H1 (cell line): ENCODE data around the gene KIF13A. TPM values are rescaled to one million over a fixed set of nuclear protein-coding genes. Genes with fewer than 3 reads are reported as not detected.

Experiments
- CTCF ChIA-PET: fragments of 300-600 bp; sonication (Branson Sonifier 250); formaldehyde crosslinking; loops from one replicate; lab custom pipeline; 2021; ENCODE audit not compliant: partially characterized antibody; lab: Charles Lee
- POLR2A ChIA-PET: fragments of 300-600 bp; sonication (Branson Sonifier 250); formaldehyde crosslinking; loops from one replicate; lab custom pipeline; 2021; ENCODE audit warnings: inconsistent platforms; ENCODE audit not compliant: partially characterized antibody; lab: Charles Lee
- DNase-seq, 2 experiments: peaks; one replicate each; pipeline versions ENCODE4 v3.0.0 to v3.0.0-alpha.2; 2010 to 2022; ENCODE audit warnings: low spot score in 2 of 2, low read depth in 1 of 2, mixed read lengths in 1 of 2
- FAIRE-seq: peaks from 2 replicates; lab custom pipeline; 2011; peaks lifted over from hg19 to GRCh38; lab: Jason Lieb, UNC
- H2AFZ ChIP-seq: 2 replicates; pipeline ENCODE4 v1.8.1; 2012; ENCODE audit warnings: low read length, inconsistent platforms
- H2AK5ac ChIP-seq: 2 replicates; pipeline ENCODE4 v1.6.1; 2013; ENCODE audit warnings: low read depth, low read length
- H2BK120ac ChIP-seq: replicated peaks from 2 replicates; pipeline ENCODE3; 2013; ENCODE audit warnings: low read depth, low read length, inconsistent platforms
- H2BK12ac ChIP-seq: 2 replicates; pipeline ENCODE4 v1.6.1; 2013; ENCODE audit warnings: low read depth, low read length
- H2BK15ac ChIP-seq: 2 replicates; pipeline ENCODE4 v1.6.1; 2013; ENCODE audit warnings: low read length
- H2BK20ac ChIP-seq: 2 replicates; pipeline ENCODE4 v1.6.1; 2013; ENCODE audit warnings: low read length
- H2BK5ac ChIP-seq: 2 replicates; pipeline ENCODE4 v1.6.1; 2013; ENCODE audit warnings: low read depth, low read length
- H3K14ac ChIP-seq: 2 replicates; pipeline ENCODE4 v1.6.1; 2013; ENCODE audit warnings: inconsistent platforms; ENCODE audit not compliant: insufficient read length
- H3K18ac ChIP-seq: 2 replicates; pipeline ENCODE4 v1.6.1; 2013; ENCODE audit warnings: low read length; ENCODE audit errors: extremely low read depth
- H3K23ac ChIP-seq: 2 replicates; pipeline ENCODE4 v1.6.1; 2013; ENCODE audit warnings: inconsistent platforms; ENCODE audit not compliant: insufficient read length
- H3K23me2 ChIP-seq: 2 replicates; pipeline ENCODE4 v1.6.1; 2013; ENCODE audit warnings: low read depth, low read length
- H3K27ac ChIP-seq: 2 replicates; pipeline ENCODE4 v1.6.1; 2011; ENCODE audit warnings: low read depth, low read length, inconsistent platforms
- H3K27me3 ChIP-seq, 4 experiments: replicated peaks in 1 of 4; 1 replicate in 1 of 4; 2 replicates in 3 of 4; pipeline versions ENCODE4 v1.6.1 to v1.8.1; 2011 to 2013; ENCODE audit warnings: low read length in 3 of 4, mild to moderate bottlenecking in 3 of 4, inconsistent platforms in 2 of 4, mixed read lengths in 2 of 4, moderate library complexity in 1 of 4; ENCODE audit not compliant: control insufficient read depth in 3 of 4, insufficient read depth in 3 of 4; ENCODE audit errors: extremely low read depth in 1 of 4
- H3K36me3 ChIP-seq, 4 experiments: 2 replicates each; pipeline versions ENCODE4 v1.6.1 to v1.8.1; 2011 to 2013; ENCODE audit warnings: mild to moderate bottlenecking in 4 of 4, low read length in 3 of 4, moderate library complexity in 2 of 4, control low read depth in 1 of 4, inconsistent platforms in 1 of 4; ENCODE audit not compliant: insufficient read depth in 4 of 4, control insufficient read depth in 2 of 4
- H3K4ac ChIP-seq: replicated peaks from 2 replicates; pipeline ENCODE3; 2013; ENCODE audit warnings: low read length, low read depth, mixed read lengths, inconsistent platforms; ENCODE audit not compliant: insufficient read length
- H3K4me1 ChIP-seq, 4 experiments: replicated peaks in 1 of 4; 1 replicate in 1 of 4; 2 replicates in 3 of 4; pipeline versions ENCODE4 v1.6.1 to v1.8.1; 2011 to 2013; ENCODE audit warnings: low read length in 3 of 4, inconsistent platforms in 2 of 4, mixed read lengths in 1 of 4; ENCODE audit not compliant: insufficient read depth in 4 of 4, control insufficient read depth in 3 of 4
- H3K4me2 ChIP-seq, 2 experiments: 2 replicates each; pipeline versions ENCODE4 v1.6.1 to v1.8.1; 2011 to 2013; ENCODE audit warnings: low read depth in 2 of 2, low read length in 2 of 2, control low read depth in 1 of 2, inconsistent platforms in 1 of 2, mild to moderate bottlenecking in 1 of 2; ENCODE audit not compliant: insufficient read depth in 1 of 2
- H3K4me3 ChIP-seq, 4 experiments: fragments of 200-600, 300-600 bp in 1 of 4; sonication (generic), shearing (Covaris generic), sonication (Bioruptor Twin) in 1 of 4; 2 replicates each; pipeline versions ENCODE4 v1.5.1 to v1.8.1; 2011 to 2016; ENCODE audit warnings: low read length in 4 of 4, low read depth in 3 of 4, control low read depth in 2 of 4, inconsistent platforms in 2 of 4, mild to moderate bottlenecking in 2 of 4, mixed read lengths in 1 of 4, moderate library complexity in 1 of 4; ENCODE audit not compliant: insufficient read depth in 2 of 4; ENCODE audit errors: extremely low read depth in 1 of 4
- H3K56ac ChIP-seq: replicated peaks from 2 replicates; pipeline ENCODE3; 2013; ENCODE audit warnings: low read depth, mild to moderate bottlenecking, mixed read lengths, low read length, inconsistent platforms; ENCODE audit not compliant: insufficient read length
- H3K79me1 ChIP-seq: 2 replicates; pipeline ENCODE4 v1.6.1; 2013; ENCODE audit warnings: low read depth, low read length, control low read depth
- H3K79me2 ChIP-seq, 2 experiments: 2 replicates each; pipeline versions ENCODE4 v1.6.1 to v1.8.1; 2012 to 2013; ENCODE audit warnings: low read length in 2 of 2, mild to moderate bottlenecking in 2 of 2, inconsistent platforms in 1 of 2; ENCODE audit not compliant: insufficient read depth in 2 of 2, control insufficient read depth in 1 of 2
- H3K9ac ChIP-seq, 4 experiments: replicated peaks in 1 of 4; 1 replicate in 1 of 4; 2 replicates in 3 of 4; pipeline versions ENCODE4 v1.6.1 to v1.8.1; 2011 to 2013; ENCODE audit warnings: low read depth in 3 of 4, low read length in 3 of 4, control low read depth in 2 of 4, mild to moderate bottlenecking in 2 of 4, moderate library complexity in 2 of 4, inconsistent platforms in 1 of 4; ENCODE audit errors: extremely low read depth in 1 of 4
- H3K9me3 ChIP-seq, 2 experiments: 2 replicates each; pipeline versions ENCODE4 v1.6.1 to v1.8.1; 2012 to 2013; ENCODE audit warnings: mild to moderate bottlenecking in 2 of 2, moderate library complexity in 2 of 2, control low read depth in 1 of 2, inconsistent platforms in 1 of 2, low read depth in 1 of 2, low read length in 1 of 2, mixed read lengths in 1 of 2; ENCODE audit not compliant: insufficient read depth in 2 of 2
- H4K20me1 ChIP-seq, 2 experiments: replicated peaks in 1 of 2; 2 replicates each; pipeline versions ENCODE3 to v1.8.1; 2011 to 2013; ENCODE audit warnings: inconsistent platforms in 2 of 2, low read length in 2 of 2, mild to moderate bottlenecking in 1 of 2; ENCODE audit not compliant: insufficient read depth in 2 of 2, control insufficient read depth in 1 of 2
- H4K5ac ChIP-seq: 2 replicates; pipeline ENCODE4 v1.6.1; 2013; ENCODE audit warnings: low read length, low read depth, mixed read lengths, inconsistent platforms; ENCODE audit not compliant: insufficient read length
- H4K8ac ChIP-seq: 2 replicates; pipeline ENCODE4 v1.8.0; 2013; ENCODE audit warnings: mild to moderate bottlenecking, moderate library complexity, low read length, inconsistent platforms; ENCODE audit not compliant: insufficient read depth; ENCODE audit errors: extremely low read depth
- H4K91ac ChIP-seq: replicated peaks from 2 replicates; pipeline ENCODE3; 2013; ENCODE audit warnings: low read length, mixed read lengths, inconsistent platforms; ENCODE audit not compliant: insufficient read length
- ATF2 ChIP-seq: IDR thresholded peaks from 2 replicates; pipeline ENCODE4 v1.6.1; 2012; ENCODE audit warnings: low read length, inconsistent platforms
- CREB1 ChIP-seq: IDR thresholded peaks from 2 replicates; pipeline ENCODE4 v1.6.1; 2012; ENCODE audit warnings: inconsistent platforms
- EZH2 ChIP-seq: fragments of 200-600 bp; sonication (generic); IDR thresholded peaks from 2 replicates; pipeline ENCODE4 v1.7.1; 2012; ENCODE audit warnings: low read depth, mild to moderate bottlenecking, moderate library complexity, low read length, inconsistent platforms; ENCODE audit not compliant: severe bottlenecking
- FOSL1 ChIP-seq: IDR thresholded peaks from 2 replicates; pipeline ENCODE4 v1.6.1; 2011; ENCODE audit warnings: mild to moderate bottlenecking, low read depth, low read length, moderate library complexity; ENCODE audit not compliant: insufficient read depth
- HDAC2 ChIP-seq, 2 experiments: fragments of 300-600 bp in 1 of 2; sonication (generic) in 1 of 2; IDR thresholded peaks; 2 replicates each; pipeline ENCODE4 v1.6.1; 2011 to 2012; ENCODE audit warnings: low read depth in 2 of 2, low read length in 2 of 2, mild to moderate bottlenecking in 2 of 2, moderate library complexity in 2 of 2, borderline replicate concordance in 1 of 2, inconsistent platforms in 1 of 2
- NANOG ChIP-seq: IDR thresholded peaks from 2 replicates; pipeline ENCODE4 v1.6.1; 2011; ENCODE audit warnings: low read length, low read depth, mild to moderate bottlenecking, inconsistent platforms; ENCODE audit not compliant: insufficient read depth, poor library complexity, severe bottlenecking
- POLR2A ChIP-seq, 2 experiments: IDR thresholded peaks; 1 replicate in 1 of 2; 2 replicates in 1 of 2; pipeline ENCODE4 v1.6.1; 2011; ENCODE audit warnings: low read depth in 2 of 2, low read length in 2 of 2, mild to moderate bottlenecking in 2 of 2; ENCODE audit errors: control extremely low read depth in 1 of 2
- POLR2AphosphoS5 ChIP-seq: IDR thresholded peaks from 2 replicates; pipeline ENCODE4 v1.6.1; 2011; ENCODE audit warnings: low read depth, low read length
- SAP30 ChIP-seq: fragments of 300-600 bp; sonication (generic); IDR thresholded peaks from 2 replicates; pipeline ENCODE4 v1.7.1; 2012; ENCODE audit warnings: low read length, moderate library complexity, mild to moderate bottlenecking, inconsistent platforms; ENCODE audit not compliant: insufficient read depth, insufficient replicate concordance
- TBP ChIP-seq: IDR thresholded peaks from 2 replicates; pipeline ENCODE4 v1.6.1; 2011; ENCODE audit warnings: low read depth, low read length, improper control_type of control experiment
- TCF12 ChIP-seq: IDR thresholded peaks from 2 replicates; pipeline ENCODE4 v1.6.1; 2011; ENCODE audit warnings: low read depth, mild to moderate bottlenecking, low read length
- ZNF274 ChIP-seq: IDR thresholded peaks from 2 replicates; pipeline ENCODE4 v1.7.0; 2012; ENCODE audit warnings: low read length, borderline replicate concordance; ENCODE audit errors: extremely low read depth
- WGBS, 2 experiments: shearing (Covaris generic) in 1 of 2; methylation state at CpG; one replicate each; pipeline versions ENCODE4 v1.1.6 to v1.1.7; 2013 to 2015; ENCODE audit warnings: low lambda C conversion rate in 2 of 2, mixed read lengths in 2 of 2, inconsistent platforms in 1 of 2, low coverage in 1 of 2, missing lambda C conversion rate in 1 of 2; ENCODE audit not compliant: insufficient replicate concordance in 2 of 2, insufficient coverage in 1 of 2, insufficient read length in 1 of 2; ENCODE audit errors: extremely low coverage in 1 of 2, missing lambda C conversion rate in 1 of 2; 5-methylcytosine and 5-hydroxymethylcytosine counted together
- polyA plus RNA-seq, 7 experiments: library from polyadenylated mRNA; depleted of rRNA in 3 of 7; stranded (reverse) in 5 of 7; unstranded in 2 of 7; fragments of >200 nt in 5 of 7; fragments of 200-250 nt in 2 of 7; gene quantifications; 1 replicate in 5 of 7; 2 replicates in 1 of 7; 4 replicates in 1 of 7; pipeline versions ENCODE4 v1.2.1 to v1.2.3, GENCODE V29; 2011 to 2013; ENCODE audit warnings: missing spikeins in 2 of 7, mixed read lengths in 2 of 7
- total RNA-seq: library from RNA; stranded (reverse); fragmentation: NEBNext Ultra II Directional; extraction: Animal tissue kit (Norgen Biotek cat#: 25700); gene quantifications from 2 replicates; pipeline ENCODE4 v1.2.1, GENCODE V29; 2021

The KIF13A gene
- total and polyA plus RNA-seq, 2 of the 8 experiments (the other 6 are each of a cell fraction or from before 2014, with no cell fraction given): 14.7 to 40.8 TPM

- DNase-seq (peak; percentile 69), FAIRE-seq (peak; percentile 60)
- Histone ChIP-seq H3K79me1 (no peaks in the 10 kb centered on the region), H3K36me3 (no peaks in the 10 kb centered on the region), H3K4me1 (no peaks in the 10 kb centered on the region), H2BK12ac (no peak overlapping the region), H2BK15ac (no peak overlapping the region), H3K23me2 (no peaks in the 10 kb centered on the region), H3K56ac (no peak overlapping the region), H2BK120ac (no peak overlapping the region), H3K27me3 (no peaks in the 10 kb centered on the region), H2AFZ (peak overlapping the region; percentile 85), H3K4me3 (no peak overlapping the region), H3K23ac (no peak overlapping the region), H4K5ac (no peak overlapping the region), H3K27ac (no peak overlapping the region), H2AK5ac (no peak overlapping the region), H2BK20ac (no peak overlapping the region), H3K4ac (no peak overlapping the region), H4K8ac (no peak overlapping the region), H2BK5ac (no peak overlapping the region), H4K91ac (no peak overlapping the region), H3K14ac (no peak overlapping the region), H3K4me2 (0 out of 4 replicates have a peak overlapping the region, but pooled peaks of 1 of the 2 experiments have one; percentile 24), H3K18ac (no peak overlapping the region), H4K20me1 (no peaks in the 10 kb centered on the region), H3K9me3 (peaks cover 0 to 3% of the 10 kb centered on the region in 2 experiments; a peak in 1 of 4 replicates), H3K79me2 (no peaks in the 10 kb centered on the region), H3K9ac (no peak overlapping the region)
- ChIA-PET POLR2A (interaction anchor here (0.5 kb wide), 1 partner anchor 17 kb away, joined by 4 read pairs; no protein-coding TSS in a partner anchor), CTCF (interaction anchor here (0.9 to 1.5 kb wide), 3 partner anchors 10 to 80 kb away, joined by 3 read pairs; no protein-coding TSS in a partner anchor)
- WGBS, 2 experiments: 39% methylated on average over 6 of the region's 6 CpGs; no CpG with 5 or more reads in 1 of the 2 experiments
- no peak for TF ChIP-seq TBP
- no peak for TF ChIP-seq NANOG
- no peak for TF ChIP-seq FOSL1
- no peak for TF ChIP-seq HDAC2 (IDR thresholded peaks at IDR 0.05; ENCODE audit: borderline replicate concordance in 1 of 2, low read depth in 2 of 2, low read length in 2 of 2)
- no peak for TF ChIP-seq POLR2AphosphoS5
- no peak for TF ChIP-seq ZNF274
- TF ChIP-seq CREB1: no peak
- TF ChIP-seq SAP30: no peak
- no peak for TF ChIP-seq POLR2A (IDR thresholded peaks at IDR 0.05; ENCODE audit: control extremely low read depth in 1 of 2, low read depth in 2 of 2, low read length in 2 of 2)
- no peak for TF ChIP-seq TCF12
- TF ChIP-seq ATF2: no peak
- no peak for TF ChIP-seq EZH2
Measured at GRCh38 chr6:17725083-17725482, 262.4 kb downstream of the KIF13A start.
